Measurements from ENCODE around the gene ANXA6.

GRCh38 chr5:151167022-151167421, 9.4 kb upstream of the ANXA6 start:
- no peak for TF ChIP-seq CTCF (IDR thresholded peaks at IDR 0.05; ENCODE audit: poor library complexity)
- TF ChIP-seq EZH2 (IDR thresholded peaks at IDR 0.05; ENCODE audit: borderline replicate concordance) = no peak
- no peak for TF ChIP-seq EZH2phosphoT487 (IDR thresholded peaks at IDR 0.05; ENCODE audit: low read depth, severe bottlenecking, unreplicated experiment)
